NCI-H146 treated with DMSO at 0.1 percent for 48 hours (cell line): ENCODE data around the gene LCE3D.
"Not testable (repeated sequence)": the region's sequence is repeated elsewhere in the genome, so short reads cannot be mapped to it uniquely, and the experiment has no call there.

Experiments
- DNase-seq: peaks from one replicate; lab custom pipeline; 2025; ENCODE audit not compliant: unreplicated experiment; lab: John Stamatoyannopoulos, UW

LCE3D gene

DNA sequence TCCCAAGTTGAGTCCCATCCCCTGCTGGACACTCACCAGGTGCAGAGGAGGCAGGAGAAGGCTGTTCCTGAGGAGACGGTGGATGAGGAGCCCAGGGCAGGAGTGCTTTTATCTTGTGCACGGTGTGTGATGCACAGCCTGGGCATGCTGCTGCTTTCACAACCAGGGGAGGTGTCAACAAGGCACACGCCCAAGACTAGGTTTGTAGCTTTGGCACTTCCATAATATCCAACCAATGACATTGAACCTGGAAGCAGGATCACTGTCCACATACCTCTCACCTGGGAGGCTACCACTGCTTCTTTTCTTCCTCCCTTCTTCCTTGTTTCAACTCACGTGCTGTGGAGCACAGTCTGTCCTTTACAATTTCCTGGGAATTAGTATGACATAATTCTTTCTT lies at the start of gene LCE3D:
Gene LCE3D (minus strand): TSS at position 84 of the 400 bp plus-strand sequence. CDS start 580 bp downstream, outside the sequence.
- no peak for DNase-seq

DNA sequence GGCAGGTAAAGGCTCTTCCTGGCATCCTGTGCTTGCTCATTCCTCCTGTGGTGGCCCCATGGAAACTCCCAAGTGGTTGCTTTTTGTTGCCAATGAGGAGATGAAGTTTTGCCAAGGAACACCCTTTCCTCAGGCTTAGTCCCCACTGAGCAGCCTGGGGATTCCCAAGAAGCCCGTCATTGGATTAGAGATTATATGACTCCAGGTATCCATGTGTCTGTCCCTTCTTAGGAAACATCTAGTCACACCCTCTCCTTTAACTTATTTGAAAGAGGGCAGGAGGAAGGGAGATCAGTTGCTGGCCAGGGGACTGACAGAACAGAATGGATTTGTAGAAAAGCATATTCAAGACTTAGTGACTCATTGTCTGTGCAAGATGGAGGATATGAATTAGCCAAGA lies 46.4 kb upstream of the LCE3D start:
- no peak for DNase-seq

- no peak for DNase-seq
Observed at GRCh38 chr1:152623203-152623844, 43.0 kb upstream of the LCE3D start.

GRCh38 chr1:152622803-152623202 lies 42.5 kb upstream of the LCE3D start, which contains the start of gene LCE3A:
Gene LCE3A, minus strand, starts transcription at chr1:152623103. Its CDS starts 0 bp downstream, at chr1:152623103.
- DNase-seq = no peak

DNA sequence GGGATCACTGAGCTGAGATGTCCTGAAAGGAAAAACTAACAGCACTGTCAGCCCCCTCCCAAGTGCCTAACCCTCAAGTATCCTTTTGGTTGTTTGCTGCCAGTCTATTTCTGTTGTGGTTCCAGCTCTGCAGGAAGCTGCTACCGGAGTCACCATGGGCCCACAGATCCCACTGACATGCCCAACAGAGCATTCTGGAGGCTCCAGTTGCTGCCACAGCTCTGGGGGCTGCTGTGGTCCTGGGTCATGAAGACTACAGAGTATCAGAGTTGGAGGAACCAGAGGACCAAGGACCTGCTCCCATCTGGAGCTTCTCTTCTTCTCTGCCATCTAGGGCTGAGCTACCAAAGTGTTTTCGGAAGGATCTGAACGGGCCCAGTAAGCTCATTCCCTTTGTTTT lies 41.7 kb upstream of the LCE3D start:
- no peak for DNase-seq

GRCh38 chr1:152613511-152613910 lies 33.2 kb upstream of the LCE3D start, which contains the start of gene LCE3B:
Gene LCE3B, plus strand, starts transcription at chr1:152613811. Its CDS starts 0 bp downstream, at chr1:152613811.
- no peak for DNase-seq

- DNase-seq = no peak
Observed at GRCh38 chr1:152599934-152600333, 19.6 kb upstream of the LCE3D start, which contains the start of gene LCE3C. Gene LCE3C, plus strand, starts transcription at chr1:152600234. Its CDS starts 498 bp downstream, at chr1:152600732.

- no peak for DNase-seq
Observed at GRCh38 chr1:152596986-152597385, 16.7 kb upstream of the LCE3D start.

DNA sequence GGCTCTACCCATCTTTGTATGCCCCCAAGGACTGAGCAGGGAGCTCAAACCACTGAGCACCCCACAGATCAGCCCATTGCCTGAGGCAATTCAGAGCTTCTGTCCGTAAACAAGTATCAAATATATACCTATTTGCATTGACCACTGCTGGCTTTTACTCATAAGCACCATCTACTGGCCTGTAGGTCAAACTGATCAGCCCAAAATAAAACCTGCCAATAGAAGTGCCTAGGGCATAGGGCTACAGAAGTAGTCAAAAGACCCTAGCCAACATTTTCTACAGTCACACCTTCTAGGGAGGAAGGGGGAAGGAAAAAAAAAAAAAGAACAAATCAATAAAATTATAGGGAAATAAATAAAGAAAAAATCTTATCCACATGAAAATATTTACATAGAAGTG lies 5.3 kb upstream of the LCE3D start:
- DNase-seq = no peak

DNA sequence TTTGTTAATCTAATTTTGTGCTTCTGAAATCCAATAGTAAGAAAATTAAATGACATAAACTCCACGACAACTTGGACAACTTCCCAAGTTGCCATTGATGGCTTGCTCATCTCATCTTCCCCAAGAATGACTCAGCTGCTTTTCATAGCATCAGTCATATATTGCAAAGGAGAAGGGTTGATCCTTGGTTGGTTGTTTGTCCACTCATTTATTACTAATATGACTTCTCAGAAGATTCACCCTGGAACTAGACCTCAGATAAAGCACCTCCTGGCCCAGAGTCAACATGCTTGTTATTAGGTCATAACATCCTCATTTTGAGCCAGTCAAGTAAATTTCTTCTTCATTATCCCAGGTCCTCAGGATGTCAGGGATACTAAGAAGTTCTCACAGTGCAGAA lies 2.3 kb upstream of the LCE3D start:
- DNase-seq = no peak

DNA sequence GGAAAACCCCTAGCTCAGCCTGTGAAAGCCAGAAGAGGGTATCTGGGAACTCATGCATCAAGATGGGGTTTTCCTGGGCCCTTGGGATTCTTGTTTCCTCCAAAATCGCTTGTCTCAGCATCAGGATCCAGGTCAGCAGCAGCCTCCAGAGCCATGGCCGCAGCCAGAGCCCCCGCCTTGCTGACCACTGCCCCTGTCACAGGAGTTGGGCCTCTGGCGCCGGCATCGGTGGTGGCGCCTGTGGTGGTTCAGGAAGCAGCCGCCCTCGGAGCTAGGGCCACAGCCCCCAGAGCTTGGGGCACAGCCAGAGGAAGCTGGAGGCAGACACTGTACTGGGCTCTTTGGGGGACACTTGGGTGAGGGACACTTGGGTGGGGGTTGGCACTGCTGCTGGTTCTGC lies 790 bp downstream of the LCE3D start:
- DNase-seq = not testable (repeated sequence)

- no peak for DNase-seq
Observed at GRCh38 chr1:152577168-152577567, 3.1 kb downstream of the LCE3D start.

- DNase-seq = no peak
Observed at GRCh38 chr1:152566681-152567080, 13.6 kb downstream of the LCE3D start, which contains the start of gene LCE3E. Gene LCE3E, minus strand, starts transcription at chr1:152566780. Its CDS starts 572 bp downstream, at chr1:152566208.

DNA sequence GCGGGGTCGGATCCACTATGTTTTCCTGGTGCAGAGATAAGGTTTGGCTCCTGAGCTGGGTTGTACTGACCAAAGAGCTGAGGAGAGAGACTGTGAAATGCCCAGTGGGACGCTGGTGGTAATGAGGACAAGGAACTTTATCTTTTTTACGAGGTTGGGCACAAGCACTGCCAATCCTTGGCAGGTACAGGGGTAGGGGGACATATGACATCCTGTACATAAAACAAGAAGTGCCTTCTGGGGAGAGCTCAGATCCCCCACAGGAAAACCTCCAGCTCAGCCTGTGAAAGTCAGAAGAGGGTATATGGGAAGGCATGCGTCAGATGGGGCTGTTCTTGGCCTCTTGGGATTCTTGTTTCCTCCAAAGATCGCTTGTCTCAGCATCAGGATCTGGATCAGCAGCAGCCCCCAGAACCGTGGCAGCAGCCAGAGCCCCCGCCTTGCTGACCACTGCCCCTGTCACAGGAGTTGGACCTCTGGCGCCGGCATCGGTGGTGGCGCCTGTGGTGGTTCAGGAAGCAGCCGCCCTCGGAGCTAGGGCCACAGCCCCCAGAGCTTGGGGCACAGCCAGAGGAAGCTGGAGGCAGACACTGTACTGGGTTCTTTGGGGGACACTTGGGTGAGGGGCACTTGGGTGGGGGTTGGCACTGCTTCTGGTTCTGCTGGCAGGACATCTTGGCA lies 14.6 kb downstream of the LCE3D start:
- DNase-seq = no peak

DNA sequence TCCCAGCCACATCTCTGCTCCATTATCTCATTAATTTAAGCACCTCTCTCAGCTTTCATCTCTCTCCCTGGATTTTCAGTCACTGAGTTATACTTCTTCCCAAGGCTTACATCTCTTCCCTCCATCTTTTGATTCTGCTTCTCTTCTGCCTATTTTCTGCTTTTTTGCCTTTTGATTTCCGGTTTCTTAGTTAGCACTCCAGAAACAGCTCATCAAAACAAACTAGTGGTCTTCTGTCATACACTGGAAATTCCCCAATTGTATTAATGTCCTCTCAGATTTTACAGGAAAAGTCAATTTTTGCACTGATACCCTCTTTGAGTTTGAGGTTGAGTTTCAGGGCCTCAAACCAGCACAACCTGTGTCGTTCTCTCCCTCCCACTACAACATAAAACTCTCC lies 15.2 kb downstream of the LCE3D start:
- no peak for DNase-seq

- DNase-seq = not testable (repeated sequence)
Observed at GRCh38 chr1:152548358-152548757, 32.0 kb downstream of the LCE3D start.

DNA sequence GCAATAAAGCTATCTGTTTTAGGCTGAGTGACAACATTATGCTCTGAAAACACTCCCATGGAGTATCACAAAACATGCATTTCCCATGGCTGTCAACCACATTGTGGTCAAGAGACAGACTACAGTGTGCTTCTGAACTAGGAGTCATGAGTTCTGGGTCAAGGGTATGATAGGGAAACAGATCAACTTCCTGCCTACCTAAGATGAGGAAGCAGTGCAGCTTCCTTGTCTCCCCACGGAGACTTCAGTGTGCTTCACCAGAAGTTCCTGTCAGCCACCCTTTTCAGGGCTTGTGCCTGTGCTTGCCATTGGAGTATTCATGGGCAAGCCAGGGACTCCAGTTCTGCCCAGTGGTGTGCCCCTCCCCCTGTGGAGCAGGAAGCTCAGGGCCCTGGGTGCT lies 33.6 kb downstream of the LCE3D start:
- no peak for DNase-seq

DNA sequence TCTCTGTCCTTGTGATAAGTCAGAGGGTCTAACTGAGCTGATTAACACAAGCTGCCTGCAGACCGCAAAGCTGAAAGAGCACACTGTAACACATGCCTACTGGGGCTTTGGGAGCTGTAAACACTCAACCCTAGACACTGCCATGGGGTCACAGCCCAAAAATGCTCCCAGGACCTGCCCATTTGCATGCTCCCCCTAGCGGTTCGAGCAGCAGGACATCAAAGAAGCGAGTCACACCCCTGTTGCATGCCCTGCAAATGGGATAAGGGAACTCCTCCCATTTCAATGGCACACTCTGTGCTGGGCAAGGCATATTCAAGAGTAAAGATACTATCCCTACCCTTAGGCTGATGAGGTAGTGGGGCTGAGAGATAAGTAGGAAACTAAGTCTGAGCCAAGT lies 36.5 kb downstream of the LCE3D start:
- no peak for DNase-seq

GRCh38 chr1:152539901-152540300 lies 40.4 kb downstream of the LCE3D start:
- no peak for DNase-seq

- no peak for DNase-seq
Observed at GRCh38 chr1:152537496-152537895, 42.8 kb downstream of the LCE3D start.

GRCh38 chr1:152535774-152536173 lies 44.5 kb downstream of the LCE3D start:
- no peak for DNase-seq

GRCh38 chr1:152533327-152533938 lies 46.9 kb downstream of the LCE3D start:
- no peak for DNase-seq
